ENCODE results near the gene FCMR. TPM values are rescaled to one million over a fixed set of nuclear protein-coding genes. Genes with fewer than 3 reads are reported as not detected.

FCMR gene
- total RNA-seq, 1 donor from 2014 or later, result 146 TPM

DNA sequence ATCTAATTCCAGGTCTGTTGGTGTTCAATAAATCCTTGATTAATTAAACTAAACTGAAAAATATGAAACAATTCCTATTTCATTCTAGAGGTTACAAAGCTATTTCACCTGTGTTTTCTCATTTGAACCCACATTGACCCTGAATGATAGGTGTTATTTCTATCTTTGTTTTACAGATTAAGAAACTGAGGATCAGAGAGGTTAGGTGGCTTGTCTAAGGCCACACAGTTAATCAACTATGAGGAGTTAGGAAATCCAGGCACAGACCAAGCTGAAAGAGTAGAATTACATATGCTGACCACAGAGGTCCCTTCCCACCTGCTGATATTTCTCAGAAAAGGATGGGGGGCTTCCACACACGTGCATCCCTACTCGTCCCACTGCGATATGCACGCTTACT is 24.0 kb upstream of the FCMR start:
- POLR2A ChIA-PET, result no interaction called here
- H3K4me1 Mint-ChIP-seq, result peaks cover 7% of the 10 kb centered on the region
- no peak overlapping the region for H3K27ac Mint-ChIP-seq
- H3K9me3 Mint-ChIP-seq, result peaks cover 3% of the 10 kb centered on the region
- intact Hi-C loops (cut with micrococcal nuclease), result no loop called here
- H3K27me3 Mint-ChIP-seq, result peaks cover 14% of the 10 kb centered on the region
- no peaks in the 10 kb centered on the region for H3K36me3 Mint-ChIP-seq (ENCODE audit: low read depth)
- TF ChIP-seq, protein P1, sequence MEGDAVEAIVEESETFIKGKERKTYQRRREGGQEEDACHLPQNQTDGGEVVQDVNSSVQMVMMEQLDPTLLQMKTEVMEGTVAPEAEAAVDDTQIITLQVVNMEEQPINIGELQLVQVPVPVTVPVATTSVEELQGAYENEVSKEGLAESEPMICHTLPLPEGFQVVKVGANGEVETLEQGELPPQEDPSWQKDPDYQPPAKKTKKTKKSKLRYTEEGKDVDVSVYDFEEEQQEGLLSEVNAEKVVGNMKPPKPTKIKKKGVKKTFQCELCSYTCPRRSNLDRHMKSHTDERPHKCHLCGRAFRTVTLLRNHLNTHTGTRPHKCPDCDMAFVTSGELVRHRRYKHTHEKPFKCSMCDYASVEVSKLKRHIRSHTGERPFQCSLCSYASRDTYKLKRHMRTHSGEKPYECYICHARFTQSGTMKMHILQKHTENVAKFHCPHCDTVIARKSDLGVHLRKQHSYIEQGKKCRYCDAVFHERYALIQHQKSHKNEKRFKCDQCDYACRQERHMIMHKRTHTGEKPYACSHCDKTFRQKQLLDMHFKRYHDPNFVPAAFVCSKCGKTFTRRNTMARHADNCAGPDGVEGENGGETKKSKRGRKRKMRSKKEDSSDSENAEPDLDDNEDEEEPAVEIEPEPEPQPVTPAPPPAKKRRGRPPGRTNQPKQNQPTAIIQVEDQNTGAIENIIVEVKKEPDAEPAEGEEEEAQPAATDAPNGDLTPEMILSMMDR (IDR thresholded peaks at IDR 0.05), result no peak
- DNase-seq, result no peak
- ATAC-seq (ENCODE audit: low read depth), result no peak
- CTCF ChIA-PET, result interaction anchor here (1.8 kb wide), 1 partner anchor 34 kb away, joined by 5 read pairs; no protein-coding TSS in a partner anchor
- no peak overlapping the region for H3K4me3 Mint-ChIP-seq

DNA sequence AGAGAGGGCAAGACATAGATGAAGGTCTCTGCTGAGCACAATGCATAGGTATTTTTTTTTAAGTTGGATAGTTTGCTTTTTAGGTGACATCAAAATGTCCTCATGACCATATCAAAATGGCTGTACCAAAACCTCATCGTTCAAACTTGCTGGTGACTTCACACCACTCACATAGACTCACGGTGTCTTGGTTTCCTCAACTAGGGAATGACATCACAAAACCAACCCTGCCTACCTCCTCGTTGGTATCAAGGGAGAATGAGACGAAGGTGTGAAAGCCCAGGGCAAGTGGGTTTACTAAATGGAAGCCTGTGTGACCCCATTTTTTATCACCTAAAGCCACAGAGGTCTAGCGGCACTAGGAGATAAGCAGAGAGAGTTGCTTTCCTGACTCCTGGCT is 23.0 kb upstream of the FCMR start:
- H3K36me3 Mint-ChIP-seq (ENCODE audit: low read depth), result no peaks in the 10 kb centered on the region
- H3K9me3 Mint-ChIP-seq, result no peaks in the 10 kb centered on the region
- POLR2A ChIA-PET, result no interaction called here
- intact Hi-C loops (cut with micrococcal nuclease), result no loop called here
- no peak for ATAC-seq (ENCODE audit: low read depth)
- no peak for DNase-seq
- CTCF ChIA-PET, result no interaction called here
- TF ChIP-seq, protein P1 (IDR thresholded peaks at IDR 0.05), result no peak
- H3K4me1 Mint-ChIP-seq, result peaks cover 7% of the 10 kb centered on the region
- peaks cover 14% of the 10 kb centered on the region for H3K27me3 Mint-ChIP-seq
- no peak overlapping the region for H3K27ac Mint-ChIP-seq
- H3K4me3 Mint-ChIP-seq, result no peak overlapping the region

DNA sequence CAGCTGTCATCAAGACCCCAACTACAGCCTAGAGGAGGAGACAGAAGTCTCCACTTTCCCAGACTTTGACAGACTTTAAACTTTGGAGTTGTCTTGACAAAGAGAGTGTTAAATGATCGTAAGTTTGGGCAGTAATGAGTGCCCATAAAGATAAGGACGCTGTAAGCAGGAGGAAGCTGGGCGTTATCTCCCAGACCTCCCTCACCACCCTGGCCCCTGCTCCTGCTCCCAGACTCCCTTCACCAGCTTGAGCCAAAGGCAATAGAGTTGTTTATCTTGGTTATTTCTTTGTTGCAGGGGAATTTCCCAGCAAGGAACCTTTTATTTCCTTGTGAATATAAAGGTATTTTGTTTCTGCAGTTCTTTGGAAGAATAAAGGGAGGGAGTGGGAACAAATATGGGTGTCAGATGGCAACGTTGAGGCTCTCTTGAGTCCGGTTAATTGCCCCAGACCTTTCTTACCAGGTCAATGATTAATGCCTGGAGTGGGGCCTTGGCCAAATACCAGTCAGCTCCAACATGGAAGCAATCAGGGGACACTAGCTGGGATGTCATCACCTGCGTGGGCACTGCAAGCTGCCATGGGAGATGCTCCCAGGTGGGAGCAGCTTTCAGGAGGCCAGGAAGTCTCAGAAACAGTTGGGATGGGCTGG is 20.2 kb upstream of the FCMR start:
- no peak for DNase-seq
- no peaks in the 10 kb centered on the region for H3K4me1 Mint-ChIP-seq
- peaks cover 14% of the 10 kb centered on the region for H3K27me3 Mint-ChIP-seq
- no peak for ATAC-seq (ENCODE audit: low read depth)
- no peak overlapping the region for H3K4me3 Mint-ChIP-seq
- H3K9me3 Mint-ChIP-seq, result no peaks in the 10 kb centered on the region
- no peak overlapping the region for H3K27ac Mint-ChIP-seq
- TF ChIP-seq, protein P1 (IDR thresholded peaks at IDR 0.05), result no peak
- ChIA-PET POLR2A (no interaction called here), CTCF (interaction anchor here (0.6 to 3.4 kb wide), 4 partner anchors 9 to 40 kb away, joined by 3 to 10 read pairs (median 6); no protein-coding TSS in a partner anchor)
- intact Hi-C loops (cut with micrococcal nuclease), result no loop called here
- H3K36me3 Mint-ChIP-seq (ENCODE audit: low read depth), result no peaks in the 10 kb centered on the region

DNA sequence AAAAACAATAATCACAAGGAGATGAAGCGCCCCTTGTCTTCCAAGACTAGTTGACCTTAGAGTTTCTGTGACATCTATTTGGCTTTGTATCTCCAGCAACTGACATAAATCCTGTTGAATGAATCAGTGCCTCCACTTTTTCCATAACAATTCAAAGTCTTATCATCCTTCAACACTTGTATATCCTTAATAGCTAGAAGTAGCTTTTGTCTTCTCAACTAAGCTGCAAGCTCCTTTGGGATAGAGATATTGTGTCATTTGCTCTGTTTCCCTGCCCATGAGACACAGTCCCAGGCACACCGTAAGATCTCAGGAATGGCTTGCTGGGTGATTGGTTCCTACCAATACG is 18.8 kb upstream of the FCMR start:
- intact Hi-C loops (cut with micrococcal nuclease), result no loop called here
- no peaks in the 10 kb centered on the region for H3K9me3 Mint-ChIP-seq
- no peak for ATAC-seq (ENCODE audit: low read depth)
- no peak overlapping the region for H3K4me3 Mint-ChIP-seq
- H3K27me3 Mint-ChIP-seq, result peaks cover 7% of the 10 kb centered on the region
- no peak overlapping the region for H3K27ac Mint-ChIP-seq
- ChIA-PET POLR2A (no interaction called here), CTCF (interaction anchor here (3.4 kb wide), 1 partner anchor 41 kb away, joined by 10 read pairs; no protein-coding TSS in a partner anchor)
- peaks cover under 1% of the 10 kb centered on the region for H3K4me1 Mint-ChIP-seq
- TF ChIP-seq, protein P1 (IDR thresholded peaks at IDR 0.05), result no peak
- DNase-seq, result no peak
- H3K36me3 Mint-ChIP-seq (ENCODE audit: low read depth), result no peaks in the 10 kb centered on the region

DNA sequence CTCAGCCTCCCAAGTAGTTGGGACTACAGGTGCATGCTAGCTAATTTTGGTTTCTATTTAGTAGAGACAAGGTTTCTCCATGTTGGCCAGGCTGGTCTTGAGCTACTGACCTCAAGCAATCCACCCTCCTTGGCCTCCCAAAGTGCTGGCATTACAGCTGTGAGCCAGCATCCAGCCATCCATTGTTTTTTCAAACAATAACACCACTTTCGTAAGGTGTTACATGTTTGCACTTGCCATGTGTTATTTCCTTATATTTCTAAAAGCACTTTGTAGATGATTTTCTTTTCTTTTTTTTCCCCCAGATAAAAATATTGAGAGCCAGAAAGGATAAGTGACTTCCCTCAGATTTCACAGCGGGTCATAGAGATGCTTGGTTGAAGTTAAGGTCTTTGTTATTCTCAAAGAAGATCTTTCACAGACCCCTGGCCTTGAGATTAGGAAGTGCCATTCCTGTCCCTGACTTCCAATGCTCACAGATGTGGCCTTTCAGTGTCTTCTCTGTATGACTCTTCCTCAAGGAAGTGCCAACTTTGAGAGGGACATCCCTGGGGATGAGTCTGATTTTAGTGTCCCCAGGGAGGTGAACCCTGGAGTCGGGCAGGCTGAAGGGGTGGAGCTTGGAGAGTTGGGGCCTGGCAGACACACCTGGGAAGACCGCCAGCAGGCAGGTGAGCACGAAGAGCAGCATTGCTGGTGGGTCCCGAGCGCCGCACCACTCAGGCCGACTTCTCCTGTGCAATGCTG is 18.3 kb upstream of the FCMR start:
- Mint-ChIP-seq H3K27me3 (peaks cover 7% of the 10 kb centered on the region), H3K27ac (no peak overlapping the region), H3K36me3 (ENCODE audit: low read depth) (no peaks in the 10 kb centered on the region), H3K4me3 (no peak overlapping the region), H3K4me1 (peaks cover 3% of the 10 kb centered on the region), H3K9me3 (no peaks in the 10 kb centered on the region)
- TF ChIP-seq, protein P1 (IDR thresholded peaks at IDR 0.05), result no peak
- no peak for DNase-seq
- intact Hi-C loops (cut with micrococcal nuclease), result no loop called here
- POLR2A ChIA-PET, result interaction anchor here (0.6 kb wide), 1 partner anchor 85 kb away, joined by 4 read pairs; no protein-coding TSS in a partner anchor
- ATAC-seq (ENCODE audit: low read depth), result no peak
- CTCF ChIA-PET, result interaction anchor here (0.6 to 15.7 kb wide), 4 partner anchors 25 to 83 kb away, joined by 3 to 383 read pairs (median 7); no protein-coding TSS in a partner anchor
